Activated naive CD4-positive, alpha-beta T cell (primary cell): Measurements from ENCODE around the gene SMIM1.

ENCODE experiments used
- DNase-seq, 4 experiments: peaks; one replicate each; lab custom pipeline; 2025; lab: John Stamatoyannopoulos, UW

The SMIM1 gene

GRCh38 chr1:3777078-3777547 lies 4.6 kb downstream of the SMIM1 start:
- no peak for DNase-seq

GRCh38 chr1:3777647-3778589 lies 5.4 kb downstream of the SMIM1 start:
- DNase-seq = no peak

- no peak for DNase-seq
These were observed 6.2 kb downstream of the SMIM1 start for GRCh38 chr1:3778590-3779264.

GRCh38 chr1:3779265-3779911 lies 6.8 kb downstream of the SMIM1 start:
- DNase-seq = no peak

GRCh38 chr1:3779912-3780416 lies 7.4 kb downstream of the SMIM1 start:
- DNase-seq = no peak

GRCh38 chr1:3780901-3781300 lies 8.4 kb downstream of the SMIM1 start:
- DNase-seq = no peak

- DNase-seq = no peak
These were observed 11.3 kb downstream of the SMIM1 start for GRCh38 chr1:3783651-3784474.

- no peak for DNase-seq
These were observed 12.5 kb downstream of the SMIM1 start for GRCh38 chr1:3785045-3785444.

- DNase-seq = no peak
These were observed 13.1 kb downstream of the SMIM1 start for GRCh38 chr1:3785456-3786157.

GRCh38 chr1:3786468-3787348 lies 14.2 kb downstream of the SMIM1 start:
- DNase-seq = no peak

GRCh38 chr1:3787349-3787715 lies 14.8 kb downstream of the SMIM1 start:
- no peak for DNase-seq

- DNase-seq = no peak
These were observed 15.4 kb downstream of the SMIM1 start for GRCh38 chr1:3787745-3788605.

GRCh38 chr1:3788756-3789420 lies 16.3 kb downstream of the SMIM1 start:
- DNase-seq = no peak

- DNase-seq = no peak
These were observed 17.1 kb downstream of the SMIM1 start for GRCh38 chr1:3789421-3790300.

GRCh38 chr1:3790500-3790923 lies 18.0 kb downstream of the SMIM1 start:
- DNase-seq = no peak

- no peak for DNase-seq
These were observed 18.4 kb downstream of the SMIM1 start for GRCh38 chr1:3790952-3791351.

- no peak for DNase-seq
These were observed 23.1 kb downstream of the SMIM1 start for GRCh38 chr1:3795453-3796214.
